Ureter (tissue), 1 donor: ENCODE measurements around the gene FOXN3. TPM values are rescaled to one million over a fixed set of nuclear protein-coding genes. Genes with fewer than 3 reads are reported as not detected.

Source experiments
- DNase-seq: peaks from one replicate; pipeline ENCODE4 v3.0.0-alpha.2; 2020; ENCODE audit warnings: low spot score
- total RNA-seq: library from RNA; stranded (reverse); gene quantifications from one replicate; pipeline ENCODE4 v1.2.4, GENCODE V29; 2023
- donor health status: DM: yes; HTN: yes; CAD: no.

Gene FOXN3
- total RNA-seq, 1 donor from 2014 or later = 91.7 TPM

- no peak for DNase-seq
Measured at GRCh38 chr14:89384023-89384422, 33.0 kb downstream of the FOXN3 start.

GRCh38 chr14:89382901-89383845 is 33.9 kb downstream of the FOXN3 start:
- DNase-seq = no peak

GRCh38 chr14:89382487-89382886 is 34.5 kb downstream of the FOXN3 start:
- DNase-seq = no peak

GRCh38 chr14:89379891-89380820 is 36.9 kb downstream of the FOXN3 start:
- no peak for DNase-seq

GRCh38 chr14:89379006-89379405 is 38.0 kb downstream of the FOXN3 start:
- DNase-seq = no peak

GRCh38 chr14:89378119-89378518 is 38.9 kb downstream of the FOXN3 start:
- DNase-seq = no peak

GRCh38 chr14:89377544-89377943 is 39.5 kb downstream of the FOXN3 start:
- no peak for DNase-seq

GRCh38 chr14:89374908-89375307 is 42.1 kb downstream of the FOXN3 start:
- no peak for DNase-seq

GRCh38 chr14:89373185-89373584 is 43.8 kb downstream of the FOXN3 start:
- no peak for DNase-seq

GRCh38 chr14:89372512-89372883 is 44.5 kb downstream of the FOXN3 start:
- no peak for DNase-seq

- DNase-seq = peak; percentile 25
Measured at GRCh38 chr14:89371585-89372511, 45.2 kb downstream of the FOXN3 start.

GRCh38 chr14:89370781-89371180 is 46.3 kb downstream of the FOXN3 start:
- DNase-seq = peak; percentile 23

- peak; percentile 29 for DNase-seq
Measured at GRCh38 chr14:89370381-89370780, 46.7 kb downstream of the FOXN3 start.

- no peak for DNase-seq
Measured at GRCh38 chr14:89369656-89370055, 47.4 kb downstream of the FOXN3 start.

- DNase-seq = no peak
Measured at GRCh38 chr14:89368490-89369477, 48.2 kb downstream of the FOXN3 start.

- no peak for DNase-seq
Measured at GRCh38 chr14:89367779-89368120, 49.3 kb downstream of the FOXN3 start.

GRCh38 chr14:89366864-89367778 is 49.9 kb downstream of the FOXN3 start:
- no peak for DNase-seq

GRCh38 chr14:89365061-89365801 is 51.8 kb downstream of the FOXN3 start:
- no peak for DNase-seq
